Keratinocyte (primary cell): ENCODE measurements around the gene ZNF438. TPM values are rescaled to one million over a fixed set of nuclear protein-coding genes. Genes with fewer than 3 reads are reported as not detected.
A peak's percentile ranks its signal among the peaks of the same experiment; 100 is the strongest.

ENCODE experiments used
- DNase-seq: peaks from one replicate; pipeline ENCODE4 v3.0.0-alpha.2; 2011; ENCODE audit warnings: low read depth, missing footprints, low spot score
- FAIRE-seq: peaks from 2 replicates; lab custom pipeline; 2011; peaks lifted over from hg19 to GRCh38; lab: Jason Lieb, UNC
- H2AFZ ChIP-seq: 2 replicates; pipeline ENCODE4 v1.6.0; 2012; ENCODE audit warnings: low read length, control low read depth, inconsistent platforms; ENCODE audit not compliant: control insufficient read depth
- H3K27ac ChIP-seq: 2 replicates; pipeline ENCODE4 v1.5.1; 2011; ENCODE audit warnings: low read length; ENCODE audit not compliant: control insufficient read depth, insufficient read depth
- H3K27me3 ChIP-seq: 3 replicates; pipeline ENCODE4 v1.6.0; 2011; ENCODE audit warnings: low read length; ENCODE audit not compliant: control insufficient read depth, insufficient read depth; ENCODE audit errors: extremely low read depth
- H3K36me3 ChIP-seq, 2 experiments: 2 replicates in 1 of 2; 3 replicates in 1 of 2; pipeline ENCODE4 v1.5.1; 2011; ENCODE audit warnings: low read length in 2 of 2, mild to moderate bottlenecking in 1 of 2; ENCODE audit not compliant: control insufficient read depth in 2 of 2, insufficient read depth in 2 of 2; ENCODE audit errors: extremely low read depth in 1 of 2
- H3K4me1 ChIP-seq: 3 replicates; pipeline ENCODE4 v1.5.1; 2011; ENCODE audit warnings: low read length; ENCODE audit not compliant: control insufficient read depth, insufficient read depth; ENCODE audit errors: extremely low read depth
- H3K4me2 ChIP-seq: 3 replicates; pipeline ENCODE4 v1.6.0; 2011; ENCODE audit warnings: low read depth, low read length; ENCODE audit not compliant: control insufficient read depth, insufficient read depth; ENCODE audit errors: extremely low read depth
- H3K4me3 ChIP-seq, 3 experiments: fragments of 200-600 bp in 1 of 3; sonication (generic) in 1 of 3; 2 replicates in 2 of 3; 3 replicates in 1 of 3; pipeline ENCODE4 v1.5.1; 2011 to 2016; ENCODE audit warnings: low read length in 3 of 3, mild to moderate bottlenecking in 3 of 3, control low read depth in 2 of 3, inconsistent platforms in 1 of 3, low read depth in 1 of 3, mixed read lengths in 1 of 3, mixed run types in 1 of 3, moderate library complexity in 1 of 3; ENCODE audit not compliant: control insufficient read depth in 2 of 3, insufficient read depth in 2 of 3; ENCODE audit errors: extremely low read depth in 1 of 3
- H3K79me2 ChIP-seq: 2 replicates; pipeline ENCODE4 v1.6.0; 2012; ENCODE audit warnings: low read length; ENCODE audit not compliant: control insufficient read depth, insufficient read depth
- H3K9ac ChIP-seq: 3 replicates; pipeline ENCODE4 v1.6.0; 2011; ENCODE audit warnings: low read length; ENCODE audit not compliant: control insufficient read depth, insufficient read depth; ENCODE audit errors: extremely low read depth
- H3K9me1 ChIP-seq: 3 replicates; pipeline ENCODE4 v1.6.0; 2011; ENCODE audit warnings: low read length; ENCODE audit not compliant: control insufficient read depth, insufficient read depth; ENCODE audit errors: extremely low read depth
- H3K9me3 ChIP-seq: 2 replicates; pipeline ENCODE4 v1.5.1; 2012; ENCODE audit warnings: low read depth, low read length; ENCODE audit not compliant: control insufficient read depth
- H4K20me1 ChIP-seq: 3 replicates; pipeline ENCODE4 v1.6.0; 2011; ENCODE audit warnings: low read length; ENCODE audit not compliant: control insufficient read depth, insufficient read depth; ENCODE audit errors: extremely low read depth
- EZH2 ChIP-seq: IDR thresholded peaks from one replicate; pipeline ENCODE4 v1.6.1; 2012; ENCODE audit warnings: inconsistent platforms, mild to moderate bottlenecking, low read length, moderate library complexity
- dilution Hi-C: fragments of 300-500 bp; cut with MboI; formaldehyde crosslinking; loops from one replicate; pipeline ENCODE4 v1.7.0; 2020; ENCODE audit warnings: low sequenced_read_pairs; ENCODE audit not compliant: extremely low pct_ligation_motif_present
- polyA plus RNA-seq, 5 experiments: library from polyadenylated mRNA; depleted of rRNA in 3 of 5; stranded (reverse) in 3 of 5; stranded (forward) in 1 of 5; unstranded in 1 of 5; fragments of >200 nt; gene quantifications; 1 replicate in 1 of 5; 2 replicates in 3 of 5; 3 replicates in 1 of 5; pipeline versions ENCODE4 v1.2.1 to v1.2.3, GENCODE V29; 2011 to 2012; ENCODE audit warnings: missing spikeins in 2 of 5, low read depth in 1 of 5, low replicate concordance in 1 of 5
- TF ChIP-seq, protein P1 (sequence below), 3 experiments: IDR thresholded peaks in 1 of 3; conservative IDR thresholded peaks in 1 of 3; optimal IDR thresholded peaks in 1 of 3; 2 replicates in 2 of 3; 3 replicates in 1 of 3; pipeline versions ENCODE3 to v1.5.1; 2011; ENCODE audit warnings: low read length in 3 of 3, mild to moderate bottlenecking in 3 of 3, moderate library complexity in 2 of 3, control low read depth in 1 of 3, inconsistent platforms in 1 of 3; ENCODE audit not compliant: insufficient read depth in 2 of 3; ENCODE audit errors: extremely low read depth in 1 of 3

ZNF438 gene
- polyA plus RNA-seq, 1 donor (not counting 4 experiments of a cell fraction or from before 2014, with no cell fraction given) = 2.8 TPM

GRCh38 chr10:31075881-31076609, 44.4 kb upstream of the ZNF438 start:
- H3K9me3 ChIP-seq = no peaks in the 10 kb centered on the region
- no peak overlapping the region for H2AFZ ChIP-seq
- dilution Hi-C loops = no loop called here
- TF ChIP-seq, protein P1, sequence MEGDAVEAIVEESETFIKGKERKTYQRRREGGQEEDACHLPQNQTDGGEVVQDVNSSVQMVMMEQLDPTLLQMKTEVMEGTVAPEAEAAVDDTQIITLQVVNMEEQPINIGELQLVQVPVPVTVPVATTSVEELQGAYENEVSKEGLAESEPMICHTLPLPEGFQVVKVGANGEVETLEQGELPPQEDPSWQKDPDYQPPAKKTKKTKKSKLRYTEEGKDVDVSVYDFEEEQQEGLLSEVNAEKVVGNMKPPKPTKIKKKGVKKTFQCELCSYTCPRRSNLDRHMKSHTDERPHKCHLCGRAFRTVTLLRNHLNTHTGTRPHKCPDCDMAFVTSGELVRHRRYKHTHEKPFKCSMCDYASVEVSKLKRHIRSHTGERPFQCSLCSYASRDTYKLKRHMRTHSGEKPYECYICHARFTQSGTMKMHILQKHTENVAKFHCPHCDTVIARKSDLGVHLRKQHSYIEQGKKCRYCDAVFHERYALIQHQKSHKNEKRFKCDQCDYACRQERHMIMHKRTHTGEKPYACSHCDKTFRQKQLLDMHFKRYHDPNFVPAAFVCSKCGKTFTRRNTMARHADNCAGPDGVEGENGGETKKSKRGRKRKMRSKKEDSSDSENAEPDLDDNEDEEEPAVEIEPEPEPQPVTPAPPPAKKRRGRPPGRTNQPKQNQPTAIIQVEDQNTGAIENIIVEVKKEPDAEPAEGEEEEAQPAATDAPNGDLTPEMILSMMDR (optimal IDR thresholded peaks at IDR 0.05 in 1 of 3, IDR thresholded peaks at IDR 0.05 in 1 of 3, conservative IDR thresholded peaks at IDR 0.05 in 1 of 3; ENCODE audit: extremely low read depth in 1 of 3, insufficient read depth in 2 of 3, low read length in 3 of 3) = no peak
- TF ChIP-seq EZH2 = no peak
- no peaks in the 10 kb centered on the region for H3K36me3 ChIP-seq
- H3K9ac ChIP-seq = no peak overlapping the region
- no peaks in the 10 kb centered on the region for H3K9me1 ChIP-seq
- H3K4me3 ChIP-seq = no peak overlapping the region
- peak overlapping the region; percentile 64 for H3K4me2 ChIP-seq
- no peaks in the 10 kb centered on the region for H3K79me2 ChIP-seq
- H3K27me3 ChIP-seq = no peaks in the 10 kb centered on the region
- DNase-seq (no peak), FAIRE-seq (peak; percentile 5)
- H4K20me1 ChIP-seq = no peaks in the 10 kb centered on the region
- H3K27ac ChIP-seq = peak overlapping the region; percentile 77
- H3K4me1 ChIP-seq = peaks cover 29% of the 10 kb centered on the region

DNA sequence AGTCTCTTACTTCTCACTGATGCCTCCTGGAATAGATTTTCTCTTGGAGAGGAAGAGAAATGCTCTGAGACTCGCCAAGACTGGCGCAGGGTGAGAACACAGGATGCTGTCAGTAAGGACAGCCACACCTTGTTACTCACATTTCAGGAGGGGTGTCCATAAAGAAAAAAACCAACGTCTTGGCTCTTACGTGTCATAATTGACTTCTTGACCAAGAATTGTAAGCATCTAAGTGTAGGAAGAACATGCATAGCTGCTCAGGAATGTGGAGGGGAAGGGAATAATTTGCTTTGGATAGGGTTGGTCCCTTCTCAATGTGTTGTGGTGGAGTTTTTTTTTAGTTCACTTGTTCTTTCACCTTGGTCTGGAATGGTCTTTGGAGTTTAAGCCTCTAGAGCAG, 43.8 kb upstream of the ZNF438 start:
- TF ChIP-seq, protein P1 (optimal IDR thresholded peaks at IDR 0.05 in 1 of 3, IDR thresholded peaks at IDR 0.05 in 1 of 3, conservative IDR thresholded peaks at IDR 0.05 in 1 of 3; ENCODE audit: extremely low read depth in 1 of 3, insufficient read depth in 2 of 3, low read length in 3 of 3) = no peak
- TF ChIP-seq EZH2 = no peak
- peak overlapping the region; percentile 64 for H3K4me2 ChIP-seq
- dilution Hi-C loops = no loop called here
- H3K79me2 ChIP-seq = no peaks in the 10 kb centered on the region
- no peaks in the 10 kb centered on the region for H4K20me1 ChIP-seq
- H3K9ac ChIP-seq = peak overlapping the region; percentile 44
- FAIRE-seq (peak; percentile 98), DNase-seq (peak; percentile 96)
- no peaks in the 10 kb centered on the region for H3K27me3 ChIP-seq
- no peak overlapping the region for H3K4me3 ChIP-seq
- no peaks in the 10 kb centered on the region for H3K36me3 ChIP-seq
- H3K27ac ChIP-seq = peak overlapping the region; percentile 77
- H2AFZ ChIP-seq = no peak overlapping the region
- H3K9me1 ChIP-seq = no peaks in the 10 kb centered on the region
- H3K9me3 ChIP-seq = no peaks in the 10 kb centered on the region
- H3K4me1 ChIP-seq = peaks cover 35% of the 10 kb centered on the region
